Fibroblast of mammary gland (primary cell): ENCODE results near the gene PLA2G2C.

Source experiments
- DNase-seq: peaks from one replicate; pipeline ENCODE4 v3.0.0-alpha.2; 2010; ENCODE audit warnings: low read depth
- H3K4me3 ChIP-seq: 2 replicates; pipeline ENCODE4 v1.5.1; 2011; ENCODE audit warnings: low read depth, mild to moderate bottlenecking, low read length, moderate library complexity; ENCODE audit not compliant: control insufficient read depth
- CTCF ChIP-seq: conservative IDR thresholded peaks from 2 replicates; pipeline ENCODE4 v1.5.1; 2011; ENCODE audit warnings: low read depth, low read length, inconsistent platforms; ENCODE audit not compliant: control insufficient read depth, insufficient read depth

Gene PLA2G2C

GRCh38 chr1:20164694-20165202, 21.6 kb downstream of the PLA2G2C start:
- no peak for DNase-seq

GRCh38 chr1:20160034-20160433, 26.3 kb downstream of the PLA2G2C start:
- no peak overlapping the region for H3K4me3 ChIP-seq
- no peak for TF ChIP-seq CTCF
- DNase-seq, result peak; percentile 17

More at GRCh38 chr1:20164694-20165202, 21.6 kb downstream of the PLA2G2C start:
- no peak overlapping the region for H3K4me3 ChIP-seq
- TF ChIP-seq CTCF, result no peak

DNA sequence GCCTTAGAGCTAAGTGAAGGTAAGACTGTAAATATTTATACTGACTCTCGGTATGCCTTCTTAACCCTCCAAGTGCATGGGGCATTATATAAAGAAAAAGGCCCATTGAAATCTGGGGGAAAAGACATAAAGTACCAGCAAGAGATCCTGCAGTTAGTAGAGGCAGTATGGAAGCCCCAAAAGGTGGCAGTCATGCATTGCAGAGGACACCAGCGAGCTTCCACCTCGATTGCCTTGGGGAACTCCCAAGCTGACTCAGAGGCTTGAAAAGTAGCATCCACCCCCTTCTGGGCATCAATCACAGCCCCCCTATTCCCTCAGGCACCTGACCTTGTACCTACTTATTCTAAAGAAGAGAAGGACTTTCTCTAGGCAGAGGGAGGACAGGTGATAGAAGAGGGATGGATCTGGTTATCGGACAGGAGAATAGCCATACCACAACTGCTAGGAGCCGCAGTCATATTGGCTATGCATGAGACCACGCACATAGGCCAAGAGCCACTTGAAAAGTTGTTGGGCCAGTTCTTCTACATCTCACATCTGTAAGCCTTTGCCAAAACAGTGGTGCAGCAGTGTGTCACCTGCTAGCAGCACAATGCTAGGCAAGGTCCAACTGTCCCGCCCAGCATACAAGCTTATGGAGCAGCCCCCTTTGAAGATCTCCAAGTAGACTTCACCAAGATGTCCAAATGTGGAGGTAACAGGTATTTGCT, 27.8 kb downstream of the PLA2G2C start:
- TF ChIP-seq CTCF, result no peak
- H3K4me3 ChIP-seq, result no peak overlapping the region
- DNase-seq, result no peak

DNA sequence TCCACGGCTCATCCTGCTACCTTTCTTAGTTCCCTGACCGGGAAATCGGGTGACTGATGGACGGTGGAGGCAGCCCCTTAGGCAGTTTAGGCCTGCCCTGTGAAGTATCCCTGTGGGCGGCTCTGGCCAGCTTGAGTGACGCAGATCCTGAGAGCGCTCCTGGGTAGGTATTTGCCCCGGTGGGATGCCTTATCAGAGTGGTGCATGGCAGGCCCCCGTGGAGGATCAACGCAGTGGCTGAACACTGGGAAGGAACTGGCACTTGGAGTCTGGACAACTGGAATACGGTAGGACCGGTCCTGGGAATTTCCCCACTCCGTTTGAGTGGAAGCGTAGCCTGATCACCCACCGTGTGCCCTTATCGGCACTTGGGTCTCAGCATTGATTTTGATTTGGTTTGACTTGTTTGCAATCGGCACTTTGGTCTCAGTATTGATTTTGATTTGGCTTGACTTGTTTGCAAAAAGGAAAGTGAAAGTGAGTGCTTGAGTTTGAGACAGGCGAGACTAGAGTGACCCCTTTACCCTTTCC, 32.0 kb downstream of the PLA2G2C start:
- no peak for DNase-seq
- no peak for TF ChIP-seq CTCF
- no peak overlapping the region for H3K4me3 ChIP-seq

DNA sequence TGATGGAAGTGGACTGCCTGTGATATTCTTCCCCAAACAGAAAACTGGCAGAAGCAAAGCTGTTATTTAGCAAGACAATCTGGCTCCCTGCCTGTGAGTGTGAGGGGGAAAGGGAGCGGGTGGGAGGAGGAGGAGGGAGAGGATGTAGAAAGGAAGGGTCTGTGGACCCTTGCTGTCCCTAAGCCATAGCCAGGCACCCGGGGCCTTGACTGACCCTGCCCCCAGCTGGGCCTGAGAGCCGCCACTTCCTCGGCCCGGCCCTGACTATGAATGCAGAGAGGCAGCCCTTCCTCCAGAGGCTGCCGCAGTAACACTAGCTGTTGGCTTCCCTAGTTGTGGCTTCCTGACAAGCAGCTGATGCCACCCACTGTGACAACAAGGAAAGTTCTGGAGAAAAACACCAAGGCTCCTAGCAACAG, 33.3 kb downstream of the PLA2G2C start:
- DNase-seq, result no peak
- TF ChIP-seq CTCF, result no peak

GRCh38 chr1:20152599-20152930, 33.8 kb downstream of the PLA2G2C start:
- no peak for DNase-seq
- TF ChIP-seq CTCF, result no peak
- H3K4me3 ChIP-seq, result no peak overlapping the region

More for the DNA sequence above, 33.3 kb downstream of the PLA2G2C start:
- no peak overlapping the region for H3K4me3 ChIP-seq
